Mucosa of rectum (tissue), 2 donors: ENCODE data around the gene OTOGL.

Source experiments
- H3K27ac ChIP-seq, 2 donors: one replicate each; pipeline ENCODE4 v1.7.0; 2013; ENCODE audit warnings: inconsistent platforms in 2 of 2, low read depth in 2 of 2, low read length in 2 of 2
- H3K27me3 ChIP-seq, 2 donors: one replicate each; pipeline ENCODE4 v1.7.0; 2013; ENCODE audit warnings: low read length in 2 of 2; ENCODE audit not compliant: control insufficient read depth in 2 of 2, insufficient read depth in 2 of 2
- H3K36me3 ChIP-seq, 2 donors: one replicate each; pipeline ENCODE4 v1.7.0; 2013; ENCODE audit warnings: low read length in 2 of 2; ENCODE audit not compliant: control insufficient read depth in 2 of 2, insufficient read depth in 2 of 2
- H3K4me1 ChIP-seq, 2 donors: one replicate each; pipeline ENCODE4 v1.7.0; 2013; ENCODE audit warnings: low read length in 2 of 2, mild to moderate bottlenecking in 1 of 2; ENCODE audit not compliant: control insufficient read depth in 2 of 2, insufficient read depth in 2 of 2
- H3K4me3 ChIP-seq, 2 donors: one replicate each; pipeline ENCODE4 v1.7.0; 2013; ENCODE audit warnings: low read length in 2 of 2
- H3K9ac ChIP-seq, 2 donors: one replicate each; pipeline ENCODE4 v1.7.0; 2013; ENCODE audit warnings: low read length in 2 of 2, low read depth in 1 of 2, mild to moderate bottlenecking in 1 of 2
- H3K9me3 ChIP-seq, 2 donors: one replicate each; pipeline ENCODE4 v1.7.0; 2013; ENCODE audit warnings: low read length in 2 of 2; ENCODE audit not compliant: control insufficient read depth in 2 of 2
- donor health status: healthy.
- donor health status: Normal muscosa, but diverticular disease.

OTOGL gene

DNA sequence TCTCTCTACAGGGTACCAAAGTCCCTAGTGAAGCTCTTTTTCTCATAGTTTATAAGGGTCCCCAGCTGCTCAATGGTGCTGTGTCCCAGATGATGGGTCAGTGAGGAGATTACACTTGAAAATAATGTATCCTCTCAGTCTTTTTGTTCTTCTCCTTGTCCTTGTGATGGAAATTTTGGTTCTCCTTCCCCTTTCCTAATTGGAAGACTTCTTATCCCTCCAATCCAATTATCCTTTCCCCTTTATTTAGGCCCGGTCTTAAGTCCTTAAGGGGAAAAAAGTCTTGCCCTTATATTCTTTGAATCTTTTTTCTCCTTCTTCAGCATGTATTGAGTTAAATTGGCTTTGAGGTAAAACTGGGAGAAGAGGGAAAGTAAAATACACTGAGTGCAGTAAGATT, 218.6 kb downstream of the OTOGL start:
- H3K36me3 ChIP-seq, result no peaks in the 10 kb centered on the region
- no peaks in the 10 kb centered on the region for H3K9me3 ChIP-seq
- H3K9ac ChIP-seq, result no peak overlapping the region

DNA sequence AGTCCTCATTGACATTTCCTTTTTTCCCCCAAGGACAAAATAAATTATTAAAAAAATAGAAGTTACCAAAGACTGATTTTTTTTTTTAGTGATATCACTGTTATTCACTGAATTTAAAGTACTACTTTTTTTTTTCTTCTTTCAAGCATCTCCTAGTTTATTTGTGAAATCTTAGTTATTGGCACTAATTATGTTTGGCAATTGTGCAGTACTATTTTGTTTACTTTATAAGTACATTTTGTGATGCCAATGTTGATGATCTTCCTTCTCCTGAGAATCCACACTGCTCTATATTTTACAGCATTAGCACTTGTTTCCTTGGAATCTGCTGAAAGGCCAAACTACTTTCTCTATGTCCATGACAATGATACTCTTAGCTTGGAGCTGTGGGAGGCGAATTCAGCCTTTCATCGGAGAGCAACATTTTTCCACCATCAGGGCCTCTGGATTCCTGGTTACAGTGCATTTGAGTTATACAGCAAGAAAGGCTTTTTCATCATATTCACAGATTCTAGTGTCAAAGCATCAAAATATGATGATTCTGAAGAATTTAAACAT, 220.9 kb downstream of the OTOGL start:
- Histone ChIP-seq H3K4me1 (no peaks in the 10 kb centered on the region), H3K9ac (no peak overlapping the region), H3K27ac (no peak overlapping the region), H3K36me3 (no peaks in the 10 kb centered on the region), H3K4me3 (no peak overlapping the region), H3K27me3 (no peaks in the 10 kb centered on the region), H3K9me3 (no peaks in the 10 kb centered on the region)

More for the DNA sequence above, 218.6 kb downstream of the OTOGL start:
- no peaks in the 10 kb centered on the region for H3K27me3 ChIP-seq
- H3K4me3 ChIP-seq, result no peak overlapping the region
- no peaks in the 10 kb centered on the region for H3K4me1 ChIP-seq
- H3K27ac ChIP-seq, result no peak overlapping the region

DNA sequence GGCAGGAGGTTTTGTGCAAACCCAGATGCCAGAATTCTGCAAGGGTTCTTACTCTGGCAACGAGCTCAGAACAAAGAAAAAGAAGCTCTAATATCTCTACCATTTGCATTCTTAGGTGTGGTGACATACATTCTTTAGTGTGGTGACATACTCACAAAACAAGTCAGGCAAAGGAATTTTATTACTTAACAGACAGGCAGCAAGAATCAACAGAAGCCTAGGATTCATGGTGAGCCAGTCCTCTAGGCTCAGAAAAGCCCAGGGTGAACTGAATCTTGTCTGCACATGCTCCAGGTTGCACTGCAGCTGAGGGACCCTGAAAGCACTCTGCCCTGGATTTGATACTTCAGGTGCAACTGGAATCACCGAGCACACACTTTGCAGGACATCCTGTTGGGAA, 222.3 kb downstream of the OTOGL start:
- Histone ChIP-seq H3K4me1 (no peaks in the 10 kb centered on the region), H3K4me3 (no peak overlapping the region), H3K9ac (no peak overlapping the region), H3K27ac (no peak overlapping the region), H3K27me3 (no peaks in the 10 kb centered on the region), H3K36me3 (no peaks in the 10 kb centered on the region), H3K9me3 (no peaks in the 10 kb centered on the region)

DNA sequence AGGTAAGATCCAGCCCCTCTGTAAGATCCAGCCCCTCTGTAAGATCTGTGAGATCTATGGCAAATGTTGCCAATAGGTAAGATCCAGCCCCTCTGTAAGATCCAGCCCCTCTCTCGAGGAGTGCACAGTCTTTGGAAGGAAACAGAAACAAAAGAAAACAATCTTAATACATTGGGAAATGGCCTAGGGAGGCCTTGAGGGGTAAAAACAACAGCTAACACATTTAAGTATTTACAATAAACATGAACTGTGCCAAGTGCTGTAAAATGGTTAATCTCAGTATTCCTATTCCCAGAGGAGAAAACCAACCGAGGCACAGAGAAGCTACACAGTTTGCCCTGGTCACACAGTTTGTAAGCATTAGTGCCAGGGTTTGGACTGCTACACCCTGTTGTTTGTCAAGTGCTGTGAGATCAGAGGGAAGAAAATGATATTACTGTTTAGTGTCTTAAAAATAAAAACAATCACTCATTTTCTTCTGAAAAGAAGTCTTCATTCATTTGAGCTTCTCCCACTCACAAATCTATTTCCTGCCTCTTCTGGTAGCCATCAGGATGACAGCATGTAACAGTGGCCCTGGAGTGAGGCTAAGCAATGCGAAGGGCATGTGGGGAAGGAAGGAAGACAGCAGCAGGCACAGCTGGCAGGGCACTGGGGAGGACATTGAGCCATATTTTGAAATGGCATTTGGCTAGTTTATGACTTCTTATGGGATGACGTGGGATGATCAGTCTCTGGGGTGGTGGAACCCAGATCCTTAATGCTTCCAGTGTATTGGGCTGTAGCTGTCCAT, 226.0 kb downstream of the OTOGL start:
- H3K27ac ChIP-seq, result no peak overlapping the region
- H3K36me3 ChIP-seq, result no peaks in the 10 kb centered on the region
- no peaks in the 10 kb centered on the region for H3K27me3 ChIP-seq
- H3K9ac ChIP-seq, result no peak overlapping the region
- H3K4me3 ChIP-seq, result no peak overlapping the region
- no peaks in the 10 kb centered on the region for H3K9me3 ChIP-seq
- no peaks in the 10 kb centered on the region for H3K4me1 ChIP-seq

DNA sequence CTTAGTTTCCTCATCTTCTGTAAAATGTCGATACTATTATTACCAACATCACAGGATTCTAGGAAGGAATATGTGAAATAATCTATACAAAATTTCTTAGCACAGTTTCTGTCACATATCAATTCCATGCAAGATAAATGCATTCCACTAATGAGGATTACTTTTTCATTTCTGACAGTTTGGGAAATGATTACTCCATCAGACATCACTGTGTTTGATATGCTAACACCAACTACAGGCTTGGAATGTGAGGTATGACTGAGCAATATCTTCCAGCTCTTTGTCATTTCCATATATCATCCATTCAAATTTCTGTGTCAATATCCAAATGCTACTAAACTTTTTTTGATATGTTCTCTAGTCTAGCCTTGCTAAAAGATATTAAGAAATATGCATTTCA, 233.5 kb downstream of the OTOGL start:
- Histone ChIP-seq H3K27ac (no peak overlapping the region), H3K36me3 (no peaks in the 10 kb centered on the region), H3K9ac (no peak overlapping the region), H3K27me3 (no peaks in the 10 kb centered on the region), H3K4me1 (no peaks in the 10 kb centered on the region), H3K4me3 (no peak overlapping the region), H3K9me3 (no peaks in the 10 kb centered on the region)

DNA sequence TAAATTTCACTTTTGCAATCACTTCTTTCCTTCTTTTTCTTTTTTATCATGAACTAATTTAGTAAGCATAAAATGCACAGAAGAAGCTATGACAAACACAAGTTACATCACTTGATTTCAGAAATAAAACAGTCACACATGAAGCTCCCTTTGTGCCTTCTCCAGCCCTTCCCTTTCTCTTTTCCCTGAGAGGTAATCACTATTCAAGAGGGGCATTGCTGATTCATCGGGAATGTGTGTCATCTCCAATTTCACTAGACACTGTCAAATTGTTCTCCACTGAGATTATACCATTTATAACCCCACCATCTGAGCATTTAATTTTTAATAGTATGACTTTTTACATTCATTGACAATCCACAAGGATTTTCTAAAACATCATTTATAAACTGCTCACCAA, 253.1 kb downstream of the OTOGL start:
- no peaks in the 10 kb centered on the region for H3K4me1 ChIP-seq
- no peaks in the 10 kb centered on the region for H3K36me3 ChIP-seq
- H3K9ac ChIP-seq, result no peak overlapping the region
- no peak overlapping the region for H3K4me3 ChIP-seq
- H3K9me3 ChIP-seq, result no peaks in the 10 kb centered on the region
- no peaks in the 10 kb centered on the region for H3K27me3 ChIP-seq
- H3K27ac ChIP-seq, result no peak overlapping the region

DNA sequence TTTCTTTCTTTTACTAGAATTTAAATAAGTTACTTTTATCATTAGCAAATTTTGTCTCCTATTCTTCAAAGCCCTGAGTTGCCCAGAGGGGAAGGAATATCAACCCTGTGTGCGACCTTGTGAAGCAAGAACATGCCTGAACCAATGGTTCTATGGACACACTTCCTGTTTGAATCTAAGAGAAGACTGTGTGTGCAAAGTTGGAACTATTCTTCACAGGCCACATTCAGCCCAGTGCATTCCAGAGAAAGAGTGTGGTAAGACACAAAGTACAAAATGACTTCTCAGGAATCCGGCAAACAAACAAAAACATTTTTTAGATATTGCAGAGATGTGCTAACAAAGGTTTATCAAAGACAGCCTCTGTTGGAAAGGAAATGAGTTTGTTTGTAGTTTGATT, 253.9 kb downstream of the OTOGL start:
- H3K27ac ChIP-seq, result no peak overlapping the region
- H3K4me3 ChIP-seq, result no peak overlapping the region
- H3K36me3 ChIP-seq, result no peaks in the 10 kb centered on the region
- H3K9me3 ChIP-seq, result no peaks in the 10 kb centered on the region
- H3K4me1 ChIP-seq, result no peaks in the 10 kb centered on the region
- H3K9ac ChIP-seq, result no peak overlapping the region
- no peaks in the 10 kb centered on the region for H3K27me3 ChIP-seq

DNA sequence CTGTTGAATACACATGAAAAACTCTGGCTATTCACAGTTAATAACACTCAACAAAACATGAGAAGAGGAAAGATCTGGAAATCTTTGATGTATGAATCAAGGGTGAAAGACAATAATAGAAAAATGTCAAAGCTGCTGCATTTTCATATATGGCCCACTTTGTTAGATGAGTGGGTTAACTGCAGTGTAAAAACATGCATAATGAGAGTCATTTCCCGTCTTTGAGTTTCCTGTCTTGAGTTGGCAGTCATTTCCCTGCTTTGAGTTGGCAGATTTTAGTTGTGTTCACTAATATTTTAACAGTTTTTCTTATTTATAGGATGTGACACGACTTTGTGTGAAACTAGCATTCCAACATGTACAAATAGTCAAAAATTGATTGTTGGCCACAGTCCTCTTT, 256.8 kb downstream of the OTOGL start:
- Histone ChIP-seq H3K36me3 (no peaks in the 10 kb centered on the region), H3K4me1 (no peaks in the 10 kb centered on the region), H3K9ac (no peak overlapping the region), H3K27ac (no peak overlapping the region), H3K4me3 (no peak overlapping the region), H3K27me3 (no peaks in the 10 kb centered on the region), H3K9me3 (no peaks in the 10 kb centered on the region)

DNA sequence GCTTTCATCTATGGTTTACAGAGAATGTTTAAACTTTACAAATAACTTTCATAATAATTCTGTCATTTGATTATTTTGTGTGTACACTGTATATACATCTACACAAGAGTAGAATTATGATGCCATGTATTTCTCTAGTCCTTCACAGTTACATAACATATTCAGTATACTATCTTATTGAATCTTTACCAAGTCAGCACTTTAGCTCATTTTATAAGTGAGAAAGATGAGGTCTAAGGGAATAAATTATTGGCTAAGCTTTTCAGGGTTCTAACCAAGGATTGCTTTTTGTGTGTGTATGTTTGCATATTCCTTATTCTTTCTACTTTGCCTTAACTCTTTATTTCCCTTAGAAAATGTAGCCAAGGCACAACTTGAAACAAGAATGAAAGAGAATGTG, 260.4 kb downstream of the OTOGL start:
- H3K27me3 ChIP-seq, result no peaks in the 10 kb centered on the region
- H3K4me1 ChIP-seq, result no peaks in the 10 kb centered on the region
- peaks cover 0 to 2% of the 10 kb centered on the region in 2 donors for H3K9me3 ChIP-seq
- no peaks in the 10 kb centered on the region for H3K36me3 ChIP-seq
- no peak overlapping the region for H3K27ac ChIP-seq
- H3K9ac ChIP-seq, result no peak overlapping the region
- no peak overlapping the region for H3K4me3 ChIP-seq

DNA sequence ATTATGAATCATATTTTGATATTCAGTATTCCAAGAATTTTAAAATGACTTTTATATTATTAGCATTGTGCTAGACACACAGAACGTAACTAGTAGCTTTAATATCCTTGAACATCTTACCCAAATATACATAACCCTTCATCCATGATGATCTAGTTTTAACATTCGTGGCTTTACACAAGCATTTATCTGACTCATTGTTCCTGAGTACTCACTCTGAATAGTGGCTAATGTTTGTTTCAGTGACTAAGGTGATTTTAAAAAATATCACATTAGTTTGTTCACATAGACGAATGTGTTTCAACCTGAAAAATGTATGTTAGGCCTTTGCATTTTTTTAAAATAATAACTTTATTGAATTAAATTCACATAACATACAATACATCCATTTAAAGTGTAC, 264.7 kb downstream of the OTOGL start:
- Histone ChIP-seq H3K36me3 (no peaks in the 10 kb centered on the region), H3K27me3 (no peaks in the 10 kb centered on the region), H3K27ac (no peak overlapping the region), H3K9ac (no peak overlapping the region), H3K9me3 (peaks cover 0 to 2% of the 10 kb centered on the region in 2 donors), H3K4me3 (no peak overlapping the region), H3K4me1 (no peaks in the 10 kb centered on the region)
